Measurements from ENCODE around the gene CHL1. TPM values are rescaled to one million over a fixed set of nuclear protein-coding genes. Genes with fewer than 3 reads are reported as not detected.

CHL1 gene
- total RNA-seq, 5 donors from 2014 or later (not counting 1 experiment from before 2014, with no cell fraction given), result 0.06 to 0.46 (median 0.18) TPM; not detected in 2

DNA sequence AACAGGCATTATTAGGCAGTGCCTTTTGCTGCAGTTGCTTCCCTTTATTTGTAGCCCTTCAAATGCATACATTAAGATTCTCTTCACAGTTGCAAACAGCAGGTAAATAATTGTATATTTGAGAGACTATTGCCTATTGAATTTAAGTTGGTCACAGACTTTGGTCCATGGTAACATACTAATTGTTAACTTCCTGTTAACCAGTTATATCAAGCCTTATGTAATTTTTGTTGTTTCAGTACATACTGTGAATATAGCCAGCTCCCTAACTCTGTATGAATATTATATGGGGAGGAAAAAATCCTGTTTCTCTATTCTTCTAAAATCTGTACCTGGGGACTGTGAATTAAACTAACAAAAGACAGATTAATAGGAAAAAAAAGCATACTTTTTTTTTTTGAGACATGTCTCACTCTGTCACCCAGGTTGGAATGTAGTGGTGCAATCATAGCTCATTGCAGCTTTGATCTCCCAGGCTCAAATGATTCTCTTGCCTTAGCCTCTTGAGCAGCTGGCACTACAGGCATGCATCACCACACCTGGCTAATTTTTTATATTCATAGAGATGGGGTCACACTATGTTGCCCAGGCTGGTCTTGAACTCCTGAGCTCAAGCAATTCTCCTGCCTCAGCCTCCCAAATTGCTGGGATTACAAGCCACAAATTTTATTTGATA is 53.2 kb downstream of the CHL1 start:
- Mint-ChIP-seq H3K27me3 (no peaks in the 10 kb centered on the region), H3K4me3 (no peak overlapping the region), H3K27ac (no peak overlapping the region), H3K4me1 (peaks cover 0 to 5% (median 5%) of the 10 kb centered on the region in 3 donors), H3K36me3 (no peaks in the 10 kb centered on the region), H3K9me3 (no peaks in the 10 kb centered on the region)
- no peaks in the 10 kb centered on the region for H3K9me3 ChIP-seq
- H3K27me3 ChIP-seq (replicated peaks in 1 of 2; ENCODE audit: control insufficient read depth in 2 of 2, extremely low read depth in 1 of 2, insufficient read depth in 2 of 2, low read length in 1 of 2), result no peaks in the 10 kb centered on the region
- no peaks in the 10 kb centered on the region for H3K4me1 ChIP-seq (ENCODE audit: control insufficient read depth in 1 of 2, extremely low read depth in 1 of 2, insufficient read depth in 2 of 2, low read length in 2 of 2)
- no peaks in the 10 kb centered on the region for H3K36me3 ChIP-seq (ENCODE audit: control insufficient read depth in 2 of 2, extremely low read depth in 1 of 2, insufficient read depth in 1 of 2, low read length in 1 of 2)
- ChIA-PET POLR2A (no interaction called here), CTCF (no interaction called here)
- H3K27ac ChIP-seq (ENCODE audit: low read length), result no peak overlapping the region
- ATAC-seq (replicated peaks in 1 of 4) (no peak), DNase-seq (no peak)
- H3K4me3 ChIP-seq (ENCODE audit: control insufficient read depth in 1 of 2, extremely low read depth in 1 of 2, low read length in 1 of 2), result no peak overlapping the region

- no peak overlapping the region for H3K27ac ChIP-seq (ENCODE audit: low read length)
- DNase-seq, result no peak
- Mint-ChIP-seq H3K9me3 (no peaks in the 10 kb centered on the region), H3K36me3 (no peaks in the 10 kb centered on the region), H3K4me1 (no peaks in the 10 kb centered on the region), H3K4me3 (no peak overlapping the region), H3K27ac (no peak overlapping the region), H3K27me3 (no peaks in the 10 kb centered on the region)
- 63% methylated on average over 1 of the region's 3 CpGs for WGBS (ENCODE audit: insufficient coverage)
- ChIA-PET CTCF (no interaction called here), POLR2A (no interaction called here)
- H3K4me3 ChIP-seq (ENCODE audit: control insufficient read depth in 1 of 2, extremely low read depth in 1 of 2, low read length in 1 of 2), result no peak overlapping the region
- H3K9me3 ChIP-seq, result no peaks in the 10 kb centered on the region
- H3K27me3 ChIP-seq (replicated peaks in 1 of 2; ENCODE audit: control insufficient read depth in 2 of 2, extremely low read depth in 1 of 2, insufficient read depth in 2 of 2, low read length in 1 of 2), result no peaks in the 10 kb centered on the region
- H3K36me3 ChIP-seq (ENCODE audit: control insufficient read depth in 2 of 2, extremely low read depth in 1 of 2, insufficient read depth in 1 of 2, low read length in 1 of 2), result no peaks in the 10 kb centered on the region
- H3K4me1 ChIP-seq (ENCODE audit: control insufficient read depth in 1 of 2, extremely low read depth in 1 of 2, insufficient read depth in 2 of 2, low read length in 2 of 2), result no peaks in the 10 kb centered on the region
- ATAC-seq (replicated peaks in 1 of 4), result no peak
Measured at GRCh38 chr3:256501-256900, 59.9 kb downstream of the CHL1 start.

GRCh38 chr3:257826-258225 is 61.3 kb downstream of the CHL1 start:
- Mint-ChIP-seq H3K4me3 (no peak overlapping the region), H3K4me1 (no peaks in the 10 kb centered on the region), H3K9me3 (no peaks in the 10 kb centered on the region), H3K36me3 (no peaks in the 10 kb centered on the region), H3K27ac (no peak overlapping the region), H3K27me3 (no peaks in the 10 kb centered on the region)
- ChIA-PET CTCF (no interaction called here), POLR2A (no interaction called here)
- WGBS (ENCODE audit: insufficient coverage), result 94% methylated on average over 3 of the region's 6 CpGs
- Histone ChIP-seq H3K27me3 (replicated peaks in 1 of 2; ENCODE audit: control insufficient read depth in 2 of 2, extremely low read depth in 1 of 2, insufficient read depth in 2 of 2, low read length in 1 of 2) (no peaks in the 10 kb centered on the region), H3K9me3 (no peaks in the 10 kb centered on the region), H3K27ac (ENCODE audit: low read length) (no peak overlapping the region), H3K4me1 (ENCODE audit: control insufficient read depth in 1 of 2, extremely low read depth in 1 of 2, insufficient read depth in 2 of 2, low read length in 2 of 2) (no peaks in the 10 kb centered on the region), H3K4me3 (ENCODE audit: control insufficient read depth in 1 of 2, extremely low read depth in 1 of 2, low read length in 1 of 2) (no peak overlapping the region), H3K36me3 (ENCODE audit: control insufficient read depth in 2 of 2, extremely low read depth in 1 of 2, insufficient read depth in 1 of 2, low read length in 1 of 2) (no peaks in the 10 kb centered on the region)
- DNase-seq (no peak), ATAC-seq (replicated peaks in 1 of 4) (no peak)

GRCh38 chr3:260898-261297 is 64.3 kb downstream of the CHL1 start:
- Histone ChIP-seq H3K36me3 (ENCODE audit: control insufficient read depth in 2 of 2, extremely low read depth in 1 of 2, insufficient read depth in 1 of 2, low read length in 1 of 2) (no peaks in the 10 kb centered on the region), H3K27me3 (replicated peaks in 1 of 2; ENCODE audit: control insufficient read depth in 2 of 2, extremely low read depth in 1 of 2, insufficient read depth in 2 of 2, low read length in 1 of 2) (no peaks in the 10 kb centered on the region), H3K9me3 (no peaks in the 10 kb centered on the region), H3K4me3 (ENCODE audit: control insufficient read depth in 1 of 2, extremely low read depth in 1 of 2, low read length in 1 of 2) (no peak overlapping the region), H3K27ac (ENCODE audit: low read length) (no peak overlapping the region), H3K4me1 (ENCODE audit: control insufficient read depth in 1 of 2, extremely low read depth in 1 of 2, insufficient read depth in 2 of 2, low read length in 2 of 2) (no peaks in the 10 kb centered on the region)
- no peaks in the 10 kb centered on the region for H3K27me3 Mint-ChIP-seq
- ChIA-PET CTCF (no interaction called here), POLR2A (no interaction called here)
- WGBS (ENCODE audit: insufficient coverage), result no CpG with 5 or more reads among the region's 2 CpGs
- no peaks in the 10 kb centered on the region for H3K4me1 Mint-ChIP-seq
- DNase-seq (no peak), ATAC-seq (replicated peaks in 1 of 4) (no peak)
- no peak overlapping the region for H3K27ac Mint-ChIP-seq
- H3K9me3 Mint-ChIP-seq, result peaks cover 0 to 5% (median 0%) of the 10 kb centered on the region in 3 donors
- H3K4me3 Mint-ChIP-seq, result no peak overlapping the region
- H3K36me3 Mint-ChIP-seq, result no peaks in the 10 kb centered on the region

DNA sequence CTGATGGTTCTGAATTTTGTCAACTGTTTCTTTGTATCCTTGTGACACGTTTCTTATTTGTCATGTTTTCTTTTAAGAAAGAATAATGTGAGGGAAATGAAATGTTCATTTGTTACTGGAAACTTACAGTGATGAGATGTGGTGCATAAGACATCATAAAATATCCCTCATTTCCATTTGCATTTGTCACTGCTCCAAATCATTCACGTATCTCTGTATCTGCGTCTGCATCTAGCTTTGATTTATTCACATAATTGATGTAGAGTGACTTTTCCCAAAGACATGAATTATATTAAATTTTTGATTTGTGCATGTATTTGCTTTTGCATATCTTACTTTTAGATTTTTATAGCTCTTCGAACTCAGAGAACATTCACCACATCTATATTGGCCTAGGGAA is 66.8 kb downstream of the CHL1 start:
- Mint-ChIP-seq H3K4me3 (no peak overlapping the region), H3K4me1 (no peaks in the 10 kb centered on the region), H3K27ac (no peak overlapping the region), H3K27me3 (no peaks in the 10 kb centered on the region), H3K36me3 (no peaks in the 10 kb centered on the region), H3K9me3 (peaks cover 0 to 5% (median 0%) of the 10 kb centered on the region in 3 donors)
- WGBS (ENCODE audit: insufficient coverage), result no CpG with 5 or more reads among the region's 4 CpGs
- Histone ChIP-seq H3K27ac (ENCODE audit: low read length) (no peak overlapping the region), H3K27me3 (replicated peaks in 1 of 2; ENCODE audit: control insufficient read depth in 2 of 2, extremely low read depth in 1 of 2, insufficient read depth in 2 of 2, low read length in 1 of 2) (no peaks in the 10 kb centered on the region), H3K4me3 (ENCODE audit: control insufficient read depth in 1 of 2, extremely low read depth in 1 of 2, low read length in 1 of 2) (no peak overlapping the region), H3K36me3 (ENCODE audit: control insufficient read depth in 2 of 2, extremely low read depth in 1 of 2, insufficient read depth in 1 of 2, low read length in 1 of 2) (no peaks in the 10 kb centered on the region), H3K4me1 (ENCODE audit: control insufficient read depth in 1 of 2, extremely low read depth in 1 of 2, insufficient read depth in 2 of 2, low read length in 2 of 2) (no peaks in the 10 kb centered on the region), H3K9me3 (no peaks in the 10 kb centered on the region)
- CTCF ChIA-PET, result no interaction called here
- DNase-seq, result no peak
- ATAC-seq (replicated peaks in 1 of 4), result no peak
- POLR2A ChIA-PET, result no interaction called here

- no peak overlapping the region for H3K4me3 ChIP-seq (ENCODE audit: control insufficient read depth in 1 of 2, extremely low read depth in 1 of 2, low read length in 1 of 2)
- H3K9me3 ChIP-seq, result no peaks in the 10 kb centered on the region
- H3K4me3 Mint-ChIP-seq, result no peak overlapping the region
- no CpG with 5 or more reads among the region's 9 CpGs for WGBS (ENCODE audit: insufficient coverage)
- H3K27ac ChIP-seq (ENCODE audit: low read length), result no peak overlapping the region
- no peaks in the 10 kb centered on the region for H3K36me3 Mint-ChIP-seq
- H3K27me3 ChIP-seq (replicated peaks in 1 of 2; ENCODE audit: control insufficient read depth in 2 of 2, extremely low read depth in 1 of 2, insufficient read depth in 2 of 2, low read length in 1 of 2), result no peaks in the 10 kb centered on the region
- no peak for DNase-seq
- peaks cover 0 to 5% (median 0%) of the 10 kb centered on the region in 3 donors for H3K9me3 Mint-ChIP-seq
- no peak for ATAC-seq (replicated peaks in 1 of 4)
- H3K4me1 ChIP-seq (ENCODE audit: control insufficient read depth in 1 of 2, extremely low read depth in 1 of 2, insufficient read depth in 2 of 2, low read length in 2 of 2), result no peaks in the 10 kb centered on the region
- H3K27me3 Mint-ChIP-seq, result no peaks in the 10 kb centered on the region
- ChIA-PET POLR2A (no interaction called here), CTCF (no interaction called here)
- H3K27ac Mint-ChIP-seq, result no peak overlapping the region
- H3K4me1 Mint-ChIP-seq, result no peaks in the 10 kb centered on the region
- H3K36me3 ChIP-seq (ENCODE audit: control insufficient read depth in 2 of 2, extremely low read depth in 1 of 2, insufficient read depth in 1 of 2, low read length in 1 of 2), result no peaks in the 10 kb centered on the region
Measured at GRCh38 chr3:264394-265156, 68.0 kb downstream of the CHL1 start.
